Measurements from ENCODE around the gene TMEM108.

TMEM108 gene

DNA sequence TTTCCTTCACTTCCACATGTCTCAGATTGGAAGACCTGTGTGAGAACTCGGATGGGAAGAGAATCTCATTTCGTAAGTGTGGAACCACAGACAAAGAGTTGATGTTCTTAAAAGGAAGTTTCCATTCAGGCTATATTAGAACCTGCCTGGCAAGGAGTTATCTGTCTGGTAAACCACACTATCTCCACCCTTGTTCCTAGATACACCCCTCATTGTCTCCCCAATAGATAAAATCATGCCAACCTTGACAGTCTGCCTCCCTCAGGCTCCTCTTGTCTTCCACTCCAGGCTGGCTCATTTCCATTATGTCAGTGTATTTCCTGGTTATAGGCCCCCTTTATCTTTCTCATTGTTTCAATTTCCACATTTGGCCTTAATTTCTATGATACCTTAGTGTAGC lies 89.2 kb downstream of the TMEM108 start:
- H3K9ac ChIP-seq (ENCODE audit: insufficient read length): no peak overlapping the region
- no peak overlapping the region for H3K27ac ChIP-seq
- DNase-seq (ENCODE audit: low read depth, low spot score): no peak
- TF ChIP-seq FOXP2 (optimal IDR thresholded peaks at IDR 0.05; ENCODE audit: control extremely low read depth, extremely low read length, insufficient read depth) (no peak), POLR2AphosphoS5 (IDR thresholded peaks at IDR 0.05; ENCODE audit: borderline replicate concordance, low read depth, low read length) (no peak), EZH2 (IDR thresholded peaks at IDR 0.05) (no peak)
- H3K9me3 ChIP-seq (ENCODE audit: low read depth, low read length): no peaks in the 10 kb centered on the region
- H3K36me3 ChIP-seq (ENCODE audit: insufficient read depth, low read length): no peaks in the 10 kb centered on the region
- no peak overlapping the region for H3K4me3 ChIP-seq

DNA sequence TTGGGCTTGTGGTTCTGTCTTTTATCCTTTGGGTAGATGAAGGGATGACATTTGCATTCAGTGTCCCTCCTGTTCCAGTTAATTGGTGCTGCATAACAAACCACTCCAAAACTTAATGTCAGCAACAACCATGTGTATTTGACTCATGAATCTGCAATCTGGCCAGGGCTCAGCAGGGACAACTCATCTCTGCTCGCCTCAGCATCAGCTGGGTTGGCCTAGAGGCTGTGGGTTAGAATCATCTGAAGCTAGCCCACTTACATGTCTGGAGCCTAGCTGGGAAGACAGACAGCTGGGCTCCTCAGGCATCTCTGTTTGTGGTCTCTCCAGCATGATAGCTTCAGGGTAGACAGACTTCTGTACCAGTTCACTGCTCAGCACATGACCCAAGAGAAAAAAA lies 92.0 kb downstream of the TMEM108 start:
- no peak for DNase-seq (ENCODE audit: low read depth, low spot score)
- Histone ChIP-seq H3K36me3 (ENCODE audit: insufficient read depth, low read length) (no peaks in the 10 kb centered on the region), H3K9me3 (ENCODE audit: low read depth, low read length) (no peaks in the 10 kb centered on the region), H3K27ac (no peak overlapping the region), H3K4me3 (no peak overlapping the region), H3K9ac (ENCODE audit: insufficient read length) (no peak overlapping the region)
- TF ChIP-seq POLR2AphosphoS5 (IDR thresholded peaks at IDR 0.05; ENCODE audit: borderline replicate concordance, low read depth, low read length) (no peak), FOXP2 (optimal IDR thresholded peaks at IDR 0.05; ENCODE audit: control extremely low read depth, extremely low read length, insufficient read depth) (no peak), EZH2 (IDR thresholded peaks at IDR 0.05) (no peak)

DNA sequence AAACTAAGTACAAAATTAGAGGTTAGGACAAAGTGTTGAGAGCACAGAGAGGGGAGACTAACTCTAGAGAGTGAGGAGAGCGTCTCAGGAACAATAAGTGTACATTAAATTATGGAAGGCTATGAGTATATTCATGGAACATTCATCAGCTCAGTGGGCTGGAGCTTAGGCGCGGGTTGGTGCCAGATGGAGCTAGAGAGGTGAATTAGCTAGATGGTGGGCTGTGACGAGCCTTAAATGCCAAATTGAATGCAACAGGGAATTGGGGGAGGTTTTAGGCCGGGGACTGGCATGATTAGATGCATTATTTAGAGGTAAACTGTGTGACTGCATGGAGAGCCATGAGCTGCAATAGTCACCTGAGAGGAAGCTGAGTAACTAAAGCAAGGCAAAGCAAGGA lies 97.1 kb downstream of the TMEM108 start:
- no peak overlapping the region for H3K27ac ChIP-seq
- no peak for DNase-seq (ENCODE audit: low read depth, low spot score)

DNA sequence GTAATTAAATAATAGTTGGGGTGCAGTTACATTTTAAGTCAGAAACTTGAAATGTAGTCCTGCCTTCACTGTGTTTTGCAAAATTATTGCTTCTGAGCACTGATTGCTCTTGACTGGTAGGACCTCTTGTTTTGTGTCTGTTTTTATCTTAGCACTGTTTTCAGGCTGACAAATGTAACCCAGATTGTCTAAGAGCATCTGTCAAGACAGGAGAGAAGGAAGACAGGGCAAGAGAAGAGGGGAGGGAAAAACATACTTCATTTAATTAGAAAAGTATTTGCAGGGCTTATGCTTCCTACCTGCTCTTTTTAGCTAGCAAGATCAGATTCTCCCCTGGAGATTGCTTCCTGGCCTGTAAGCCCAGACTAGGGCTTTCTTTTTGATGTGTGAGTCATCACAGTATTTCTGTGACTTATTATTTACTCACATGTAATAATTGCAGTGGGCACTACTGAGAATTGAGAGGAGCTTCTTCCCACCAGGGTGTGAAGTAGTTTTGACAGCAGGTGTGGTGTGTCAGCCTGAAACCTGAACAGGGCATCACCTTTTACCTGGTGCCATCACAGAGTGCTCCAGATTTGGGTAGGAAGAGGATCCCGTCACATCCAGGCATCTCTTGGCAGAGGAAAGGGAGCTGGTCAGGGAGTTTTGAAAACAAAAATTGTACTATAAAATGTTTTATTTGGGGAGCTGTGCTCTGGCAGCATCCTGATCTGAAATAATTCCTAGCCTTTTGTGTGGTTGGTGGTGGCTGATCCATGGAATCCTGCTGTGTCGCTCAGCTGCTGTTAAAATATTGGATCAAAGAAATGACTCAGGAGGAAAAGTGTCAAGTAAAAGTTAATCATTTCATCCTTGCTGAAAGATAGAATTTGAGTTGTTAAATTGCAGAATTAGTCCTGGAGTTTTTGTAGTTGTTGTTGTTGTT lies 98.2 kb downstream of the TMEM108 start:
- H3K4me3 ChIP-seq: no peak overlapping the region
- H3K9ac ChIP-seq (ENCODE audit: insufficient read length): no peak overlapping the region
- DNase-seq (ENCODE audit: low read depth, low spot score): no peak
- TF ChIP-seq EZH2 (IDR thresholded peaks at IDR 0.05) (no peak), POLR2AphosphoS5 (IDR thresholded peaks at IDR 0.05; ENCODE audit: borderline replicate concordance, low read depth, low read length) (no peak), FOXP2 (optimal IDR thresholded peaks at IDR 0.05; ENCODE audit: control extremely low read depth, extremely low read length, insufficient read depth) (no peak)
- H3K36me3 ChIP-seq (ENCODE audit: insufficient read depth, low read length): no peaks in the 10 kb centered on the region
- H3K27ac ChIP-seq: no peak overlapping the region
- H3K9me3 ChIP-seq (ENCODE audit: low read depth, low read length): no peaks in the 10 kb centered on the region

More for the DNA sequence above, 97.1 kb downstream of the TMEM108 start:
- H3K9ac ChIP-seq (ENCODE audit: insufficient read length): no peak overlapping the region
- TF ChIP-seq EZH2 (IDR thresholded peaks at IDR 0.05) (no peak), POLR2AphosphoS5 (IDR thresholded peaks at IDR 0.05; ENCODE audit: borderline replicate concordance, low read depth, low read length) (no peak), FOXP2 (optimal IDR thresholded peaks at IDR 0.05; ENCODE audit: control extremely low read depth, extremely low read length, insufficient read depth) (no peak)
- H3K4me3 ChIP-seq: no peak overlapping the region
- no peaks in the 10 kb centered on the region for H3K36me3 ChIP-seq (ENCODE audit: insufficient read depth, low read length)
- no peaks in the 10 kb centered on the region for H3K9me3 ChIP-seq (ENCODE audit: low read depth, low read length)

DNA sequence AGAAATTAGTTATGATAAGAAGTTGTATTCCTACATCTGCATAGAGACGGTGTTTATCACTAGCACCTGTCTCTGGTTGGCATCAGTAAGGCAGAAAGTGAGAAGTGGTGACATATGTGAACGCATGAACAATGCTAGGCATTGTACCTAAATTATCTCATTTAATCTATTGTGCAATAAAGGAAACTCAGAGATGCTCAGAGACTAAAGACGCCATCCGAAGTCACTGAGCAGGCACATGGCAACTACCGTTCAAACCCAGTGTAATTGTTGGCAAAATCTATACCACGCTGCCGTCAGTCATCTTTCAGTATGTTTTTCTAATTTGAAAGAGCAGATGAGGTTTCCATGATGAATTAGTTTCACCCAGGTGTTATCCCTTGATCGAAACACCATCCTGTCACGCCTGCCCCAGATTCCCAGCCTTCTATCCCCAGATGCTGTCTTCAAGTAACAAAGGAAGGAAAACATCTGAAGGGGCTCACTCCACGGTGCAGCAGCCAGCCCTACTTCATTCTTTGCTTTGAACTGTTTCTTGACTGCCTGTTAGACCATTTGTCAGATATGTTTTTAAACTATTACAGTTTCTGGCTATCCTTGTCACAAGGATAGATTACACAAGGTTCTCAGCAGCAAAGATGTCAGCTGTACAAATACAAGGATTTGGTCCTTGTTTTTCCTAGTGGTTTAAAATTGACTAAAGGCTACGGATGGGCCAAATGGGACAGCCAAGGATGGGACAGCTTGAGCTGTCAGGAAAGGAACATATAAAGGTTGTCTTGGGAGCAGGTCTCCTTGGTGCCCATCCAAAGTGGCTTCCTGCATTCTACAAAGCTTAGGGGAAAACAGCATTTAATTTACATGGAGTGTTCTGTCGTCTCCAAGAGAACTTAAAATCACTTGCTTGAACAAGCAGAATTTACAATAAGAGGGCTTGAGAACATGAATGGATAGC lies 99.1 kb downstream of the TMEM108 start:
- Histone ChIP-seq H3K36me3 (ENCODE audit: insufficient read depth, low read length) (no peaks in the 10 kb centered on the region), H3K27ac (no peak overlapping the region), H3K9ac (ENCODE audit: insufficient read length) (no peak overlapping the region), H3K4me3 (no peak overlapping the region), H3K9me3 (ENCODE audit: low read depth, low read length) (no peaks in the 10 kb centered on the region)
- DNase-seq (ENCODE audit: low read depth, low spot score): no peak
- no peak for TF ChIP-seq FOXP2 (optimal IDR thresholded peaks at IDR 0.05; ENCODE audit: control extremely low read depth, extremely low read length, insufficient read depth)

DNA sequence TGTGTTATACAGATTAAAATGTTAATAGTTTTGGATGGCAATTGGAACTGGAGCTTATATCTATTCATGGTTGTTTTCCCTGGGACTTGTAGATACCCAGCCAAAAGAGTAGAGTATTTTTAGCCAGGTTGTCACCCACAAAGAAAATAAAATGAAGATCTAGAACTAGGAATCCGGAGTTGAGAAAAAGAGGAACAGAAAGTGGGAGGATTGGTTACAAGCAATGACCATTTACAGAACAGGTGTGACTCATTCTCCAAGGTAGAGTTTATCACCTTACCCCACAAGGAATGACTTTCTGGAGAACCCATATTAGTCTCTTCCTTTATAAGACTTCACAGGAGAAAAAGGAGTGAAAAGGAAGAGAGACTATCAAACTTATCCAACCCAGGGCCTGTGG lies 99.8 kb downstream of the TMEM108 start:
- no peak overlapping the region for H3K27ac ChIP-seq
- H3K36me3 ChIP-seq (ENCODE audit: insufficient read depth, low read length): no peaks in the 10 kb centered on the region
- H3K9ac ChIP-seq (ENCODE audit: insufficient read length): no peak overlapping the region
- H3K4me3 ChIP-seq: no peak overlapping the region
- TF ChIP-seq POLR2AphosphoS5 (IDR thresholded peaks at IDR 0.05; ENCODE audit: borderline replicate concordance, low read depth, low read length): no peak
- TF ChIP-seq FOXP2 (optimal IDR thresholded peaks at IDR 0.05; ENCODE audit: control extremely low read depth, extremely low read length, insufficient read depth): no peak
- no peak for TF ChIP-seq EZH2 (IDR thresholded peaks at IDR 0.05)
- DNase-seq (ENCODE audit: low read depth, low spot score): no peak
- no peaks in the 10 kb centered on the region for H3K9me3 ChIP-seq (ENCODE audit: low read depth, low read length)

DNA sequence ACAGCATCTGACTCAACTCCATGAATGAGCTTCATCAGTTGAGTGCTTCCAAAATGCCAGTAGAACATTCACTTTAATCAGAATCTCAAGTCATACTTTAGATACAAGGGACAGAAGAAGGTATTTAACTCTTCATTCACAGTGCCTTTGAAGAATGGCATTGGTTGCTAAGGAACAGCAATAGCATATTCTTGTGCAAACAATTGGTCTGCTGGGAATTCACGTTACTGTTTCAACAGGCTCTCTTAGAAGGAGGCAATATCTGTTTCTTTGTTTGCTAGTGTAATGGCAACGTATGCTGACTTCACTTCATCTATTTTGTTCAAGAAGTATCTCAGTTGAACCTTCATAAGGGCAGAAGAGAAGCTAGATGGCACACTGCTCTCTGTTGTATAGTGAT lies 113.9 kb downstream of the TMEM108 start:
- Histone ChIP-seq H3K9ac (ENCODE audit: insufficient read length) (no peak overlapping the region), H3K4me3 (no peak overlapping the region), H3K36me3 (ENCODE audit: insufficient read depth, low read length) (no peaks in the 10 kb centered on the region), H3K27ac (no peak overlapping the region), H3K9me3 (ENCODE audit: low read depth, low read length) (no peaks in the 10 kb centered on the region)
- no peak for DNase-seq (ENCODE audit: low read depth, low spot score)
- TF ChIP-seq EZH2 (IDR thresholded peaks at IDR 0.05) (no peak), FOXP2 (optimal IDR thresholded peaks at IDR 0.05; ENCODE audit: control extremely low read depth, extremely low read length, insufficient read depth) (no peak)

DNA sequence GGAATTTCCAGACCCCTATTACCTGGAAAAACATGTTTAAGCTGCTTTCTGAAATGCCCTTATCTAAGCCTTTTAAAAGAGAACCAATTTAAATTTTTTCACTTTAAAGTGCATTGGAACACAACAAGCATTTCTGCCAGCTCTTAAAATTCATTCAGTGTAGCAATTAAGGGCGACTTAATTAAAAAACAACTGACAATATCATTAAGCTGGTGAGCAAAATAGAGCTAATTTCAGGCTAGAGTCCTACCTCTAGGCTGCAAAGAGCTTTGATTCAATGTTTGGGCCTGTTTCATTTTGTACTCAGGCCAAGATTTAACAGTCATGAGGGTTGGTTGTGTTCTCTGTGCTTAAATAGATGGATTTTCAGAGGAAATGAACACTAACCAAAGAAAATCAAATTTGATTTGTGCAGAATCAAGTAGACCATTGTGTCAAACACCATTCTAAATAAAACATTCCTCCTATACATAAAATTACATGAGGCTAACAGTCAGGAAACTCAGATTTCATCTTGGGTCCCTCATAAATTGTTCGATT lies 114.6 kb downstream of the TMEM108 start:
- TF ChIP-seq POLR2AphosphoS5 (IDR thresholded peaks at IDR 0.05; ENCODE audit: borderline replicate concordance, low read depth, low read length): no peak
- no peak for TF ChIP-seq FOXP2 (optimal IDR thresholded peaks at IDR 0.05; ENCODE audit: control extremely low read depth, extremely low read length, insufficient read depth)
- no peak for TF ChIP-seq EZH2 (IDR thresholded peaks at IDR 0.05)
- Histone ChIP-seq H3K36me3 (ENCODE audit: insufficient read depth, low read length) (no peaks in the 10 kb centered on the region), H3K9ac (ENCODE audit: insufficient read length) (no peak overlapping the region), H3K9me3 (ENCODE audit: low read depth, low read length) (no peaks in the 10 kb centered on the region), H3K27ac (no peak overlapping the region), H3K4me3 (no peak overlapping the region)
- no peak for DNase-seq (ENCODE audit: low read depth, low spot score)
